ENCODE results near the gene HMGN1.
"Not testable (repeated sequence)": the region's sequence is repeated elsewhere in the genome, so short reads cannot be mapped to it uniquely, and the experiment has no call there.

Gene HMGN1

DNA sequence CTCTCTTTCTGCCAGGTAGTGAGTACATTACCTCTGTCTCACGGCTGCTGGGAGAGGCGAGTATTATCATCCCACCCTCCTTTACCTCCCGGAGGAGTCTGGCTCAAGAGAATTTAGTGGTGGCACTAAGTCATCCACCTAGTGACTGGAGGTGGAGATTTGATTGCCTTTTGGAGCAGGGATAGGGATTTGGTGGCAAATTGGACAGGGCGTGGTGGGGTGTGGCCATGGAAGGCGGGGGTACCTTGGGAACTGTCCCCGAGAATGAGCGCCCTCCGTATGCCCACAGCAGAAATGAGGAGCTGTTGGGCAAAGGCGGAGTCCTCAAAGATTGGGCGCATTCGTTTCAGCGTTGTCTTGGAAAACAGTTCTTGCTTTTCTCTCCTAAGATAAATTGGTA lies 32.1 kb upstream of the HMGN1 start:
- Mint-ChIP-seq H3K9me3 (no peaks in the 10 kb centered on the region), H3K27ac (no peak overlapping the region), H3K36me3 (peaks cover 0 to 4% of the 10 kb centered on the region in 2 donors), H3K27me3 (peaks cover 7 to 9% of the 10 kb centered on the region in 2 donors), H3K4me3 (peak overlapping the region; percentile 95 to 96), H3K4me1 (peaks cover 5 to 26% of the 10 kb centered on the region in 2 donors)
- ATAC-seq (replicated peaks) (no peak), DNase-seq (no peak)

DNA sequence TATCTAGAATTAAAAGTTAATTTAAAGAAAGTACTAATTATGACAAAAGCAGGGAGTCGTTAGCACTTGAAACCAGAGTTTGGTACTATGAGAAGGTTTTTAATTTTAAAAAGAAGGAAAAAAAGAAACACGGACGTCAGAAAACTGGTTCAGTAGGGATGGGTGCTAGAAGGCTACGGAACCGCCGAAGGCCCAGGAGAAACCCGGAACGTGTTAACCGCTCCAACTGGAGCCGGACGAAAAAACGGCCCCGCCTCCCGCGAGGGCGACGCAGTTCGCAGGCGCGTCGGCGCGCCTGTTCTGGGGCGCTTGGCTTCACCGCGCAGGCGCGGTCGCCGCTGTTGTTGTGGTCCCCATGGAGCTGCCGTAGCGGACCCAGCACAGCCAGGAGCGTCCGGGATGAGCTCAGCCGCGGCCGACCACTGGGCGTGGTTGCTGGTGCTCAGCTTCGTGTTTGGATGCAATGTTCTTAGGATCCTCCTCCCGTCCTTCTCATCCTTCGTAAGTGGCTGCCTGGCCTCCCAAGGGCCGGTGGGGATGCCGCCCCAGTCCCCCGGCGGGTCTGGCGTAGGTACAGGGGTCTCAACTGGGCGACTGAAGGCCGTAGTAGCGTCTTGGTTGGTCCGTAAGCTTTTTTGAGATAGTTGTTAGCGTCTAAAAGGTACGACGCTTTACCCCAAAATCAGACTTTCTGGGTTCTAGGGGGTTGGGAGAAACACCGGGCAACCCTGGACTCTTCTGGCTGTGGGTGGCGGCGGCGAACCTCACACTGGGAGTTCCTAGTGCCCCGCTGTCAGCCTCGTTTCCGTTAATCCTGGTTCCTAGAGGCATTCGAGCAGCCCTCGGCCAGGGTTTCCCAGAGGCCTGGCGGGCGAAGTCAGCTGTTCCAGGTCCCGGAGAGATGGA lies 31.4 kb upstream of the HMGN1 start:
- peaks cover 7 to 9% of the 10 kb centered on the region in 2 donors for H3K27me3 Mint-ChIP-seq
- DNase-seq (peak; percentile 88), ATAC-seq (replicated peaks) (peak; percentile 99 to 100)
- H3K9me3 Mint-ChIP-seq: no peaks in the 10 kb centered on the region
- peaks cover 0 to 4% of the 10 kb centered on the region in 2 donors for H3K36me3 Mint-ChIP-seq
- peak overlapping the region; percentile 95 to 96 for H3K4me3 Mint-ChIP-seq
- peak overlapping the region; percentile 94 for H3K27ac Mint-ChIP-seq
- H3K4me1 Mint-ChIP-seq: peaks cover 5 to 21% of the 10 kb centered on the region in 2 donors

DNA sequence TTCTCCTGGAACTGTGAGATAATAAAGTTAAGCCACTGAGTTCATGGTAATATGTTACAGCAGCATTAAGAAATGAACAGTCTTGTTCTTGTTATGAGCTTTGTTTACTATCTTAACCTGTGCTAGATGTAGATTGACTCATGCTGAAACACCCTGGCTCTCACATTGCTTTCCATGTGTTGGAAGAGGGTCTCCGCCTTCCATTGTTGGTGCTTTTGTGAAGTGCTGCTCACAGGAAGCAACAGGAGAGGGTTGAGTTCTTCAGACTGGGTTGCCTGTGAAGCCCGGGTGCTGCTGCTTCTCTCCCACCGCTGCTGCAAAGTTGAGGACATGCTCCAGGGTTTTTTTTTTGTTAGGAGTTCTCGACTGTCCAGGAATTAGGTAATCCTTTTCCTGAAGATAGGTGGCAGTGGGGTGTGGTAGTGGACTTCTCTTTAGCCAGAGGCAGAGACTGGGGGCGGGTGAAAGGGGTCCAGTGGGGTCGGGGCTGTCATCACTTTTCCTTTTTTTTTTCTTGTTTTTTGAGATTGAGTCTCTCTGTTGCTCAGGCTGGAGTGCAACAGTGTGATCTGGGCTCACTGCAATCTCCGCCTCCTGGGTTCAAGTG lies 28.7 kb upstream of the HMGN1 start:
- peaks cover 11 to 27% of the 10 kb centered on the region in 2 donors for H3K4me1 Mint-ChIP-seq
- H3K4me3 Mint-ChIP-seq: no peak overlapping the region
- no peak for DNase-seq
- H3K36me3 Mint-ChIP-seq: peaks cover 0 to 4% of the 10 kb centered on the region in 2 donors
- ATAC-seq (replicated peaks): no peak
- no peak overlapping the region for H3K27ac Mint-ChIP-seq
- H3K9me3 Mint-ChIP-seq: no peaks in the 10 kb centered on the region
- H3K27me3 Mint-ChIP-seq: peaks cover 7 to 9% of the 10 kb centered on the region in 2 donors

GRCh38 chr21:39375446-39375845 lies 26.6 kb upstream of the HMGN1 start:
- Mint-ChIP-seq H3K27ac (no peak overlapping the region), H3K4me1 (peaks cover 6 to 11% of the 10 kb centered on the region in 2 donors), H3K4me3 (no peak overlapping the region), H3K9me3 (no peaks in the 10 kb centered on the region), H3K27me3 (peaks cover 9 to 10% of the 10 kb centered on the region in 2 donors), H3K36me3 (no peaks in the 10 kb centered on the region)
- DNase-seq: no peak
- no peak for ATAC-seq (replicated peaks)

- H3K4me1 Mint-ChIP-seq: peaks cover 6 to 14% of the 10 kb centered on the region in 2 donors
- no peak for ATAC-seq (replicated peaks)
- peaks cover 11 to 20% of the 10 kb centered on the region in 2 donors for H3K27me3 Mint-ChIP-seq
- H3K9me3 Mint-ChIP-seq: no peaks in the 10 kb centered on the region
- no peak overlapping the region for H3K27ac Mint-ChIP-seq
- H3K4me3 Mint-ChIP-seq: no peak overlapping the region
- no peak for DNase-seq
- no peaks in the 10 kb centered on the region for H3K36me3 Mint-ChIP-seq
Measured at GRCh38 chr21:39374046-39374445, 25.2 kb upstream of the HMGN1 start.

DNA sequence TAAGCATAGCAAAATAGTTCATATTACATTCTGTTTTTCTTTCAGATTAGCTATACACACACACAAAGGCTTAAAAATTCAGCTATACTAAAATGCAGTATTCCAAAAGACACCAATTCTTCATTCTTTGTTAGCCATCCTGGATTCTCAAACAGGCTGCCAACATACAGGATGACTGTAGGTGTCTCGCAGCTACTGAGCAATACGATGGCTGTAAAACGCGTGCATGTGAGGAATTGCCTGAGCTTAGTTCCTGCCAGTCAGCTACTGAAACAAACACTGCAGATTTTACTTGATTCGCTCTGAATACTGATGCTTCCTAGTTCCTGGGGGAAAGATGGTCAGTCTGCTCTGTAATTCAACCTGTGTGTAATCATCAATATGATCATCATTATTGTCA lies 24.7 kb upstream of the HMGN1 start:
- Mint-ChIP-seq H3K4me1 (peaks cover 6 to 14% of the 10 kb centered on the region in 2 donors), H3K9me3 (no peaks in the 10 kb centered on the region), H3K27ac (no peak overlapping the region), H3K4me3 (no peak overlapping the region), H3K36me3 (no peaks in the 10 kb centered on the region), H3K27me3 (peaks cover 11 to 18% of the 10 kb centered on the region in 2 donors)
- no peak for DNase-seq
- ATAC-seq (replicated peaks): peak; percentile 56 to 58

DNA sequence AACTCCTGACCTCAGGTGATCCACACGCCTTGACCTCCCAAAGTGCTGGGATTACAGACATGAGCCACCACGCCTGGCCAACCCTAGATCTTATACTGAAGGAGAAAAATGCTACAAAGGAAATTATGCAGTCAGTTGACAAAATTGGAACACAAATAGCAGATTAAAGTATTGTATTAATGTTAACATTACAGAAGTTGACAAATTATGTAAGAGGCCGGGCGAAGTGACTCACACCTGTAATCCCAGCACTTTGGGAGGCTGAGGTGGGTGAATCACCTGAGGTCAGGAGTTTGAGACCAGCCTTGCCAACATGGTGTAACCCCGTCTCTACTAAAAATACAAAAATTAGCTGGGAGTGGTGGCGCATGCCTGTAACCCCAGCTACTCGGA lies 21.0 kb upstream of the HMGN1 start:
- H3K27ac Mint-ChIP-seq; H3K4me3 Mint-ChIP-seq; H3K36me3 Mint-ChIP-seq; H3K9me3 Mint-ChIP-seq; DNase-seq; ATAC-seq (replicated peaks): not testable (repeated sequence)
- Mint-ChIP-seq H3K27me3 (peaks cover 9 to 11% of the 10 kb centered on the region in 2 donors), H3K4me1 (peaks cover 6 to 14% of the 10 kb centered on the region in 2 donors)

GRCh38 chr21:39367783-39368182 lies 18.9 kb upstream of the HMGN1 start:
- Mint-ChIP-seq H3K36me3 (no peaks in the 10 kb centered on the region), H3K9me3 (no peaks in the 10 kb centered on the region), H3K27me3 (peaks cover 9 to 11% of the 10 kb centered on the region in 2 donors), H3K4me1 (peaks cover 0 to 6% of the 10 kb centered on the region in 2 donors), H3K27ac (no peak overlapping the region), H3K4me3 (no peak overlapping the region)
- DNase-seq (no peak), ATAC-seq (replicated peaks) (no peak)

DNA sequence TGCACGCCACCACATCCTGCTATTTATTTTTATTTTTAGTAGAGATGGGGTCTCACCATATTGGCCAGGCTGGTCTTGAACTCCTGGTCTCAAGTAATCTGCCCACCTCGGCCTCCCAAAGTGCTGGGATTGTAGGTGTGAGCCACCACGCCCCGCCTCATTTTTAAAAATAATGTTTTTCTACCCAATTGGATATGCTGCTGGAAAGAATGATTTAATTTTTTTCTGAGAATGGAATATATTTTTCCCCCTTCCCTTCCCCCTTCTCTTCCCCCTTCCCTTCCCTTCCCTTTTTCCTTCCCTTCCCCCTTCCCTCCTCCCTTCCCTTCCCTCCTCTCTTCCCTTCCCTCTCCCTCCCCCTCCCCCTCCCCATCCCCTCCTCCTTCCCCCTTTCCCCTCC lies 17.7 kb upstream of the HMGN1 start:
- DNase-seq: no peak
- Mint-ChIP-seq H3K36me3 (no peaks in the 10 kb centered on the region), H3K4me3 (no peak overlapping the region), H3K27ac (no peak overlapping the region), H3K4me1 (peaks cover 0 to 6% of the 10 kb centered on the region in 2 donors), H3K9me3 (no peaks in the 10 kb centered on the region), H3K27me3 (peaks cover 18 to 21% of the 10 kb centered on the region in 2 donors)
- ATAC-seq (replicated peaks): no peak

DNA sequence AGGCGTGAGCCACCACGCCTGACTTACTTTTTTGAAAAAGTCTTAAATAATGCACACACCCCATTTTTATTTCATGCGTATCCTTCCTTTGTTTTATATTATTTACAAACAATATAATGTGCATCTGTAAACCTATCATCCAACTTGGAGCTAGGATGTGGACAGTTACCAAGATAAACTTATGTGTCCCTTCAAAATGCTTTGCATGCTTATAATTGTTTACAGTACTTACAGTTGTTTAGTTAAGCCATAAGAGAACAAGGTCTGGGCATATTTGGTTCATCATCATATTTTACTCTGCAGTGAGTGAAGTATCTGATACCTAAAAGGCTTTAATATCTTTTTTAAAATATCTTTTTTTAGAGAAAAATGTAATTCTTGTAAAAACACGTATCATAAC lies 16.1 kb upstream of the HMGN1 start:
- Mint-ChIP-seq H3K27ac (no peak overlapping the region), H3K4me3 (no peak overlapping the region), H3K9me3 (no peaks in the 10 kb centered on the region), H3K27me3 (peaks cover 20 to 30% of the 10 kb centered on the region in 2 donors), H3K4me1 (no peaks in the 10 kb centered on the region), H3K36me3 (no peaks in the 10 kb centered on the region)
- DNase-seq (no peak), ATAC-seq (replicated peaks) (no peak)

DNA sequence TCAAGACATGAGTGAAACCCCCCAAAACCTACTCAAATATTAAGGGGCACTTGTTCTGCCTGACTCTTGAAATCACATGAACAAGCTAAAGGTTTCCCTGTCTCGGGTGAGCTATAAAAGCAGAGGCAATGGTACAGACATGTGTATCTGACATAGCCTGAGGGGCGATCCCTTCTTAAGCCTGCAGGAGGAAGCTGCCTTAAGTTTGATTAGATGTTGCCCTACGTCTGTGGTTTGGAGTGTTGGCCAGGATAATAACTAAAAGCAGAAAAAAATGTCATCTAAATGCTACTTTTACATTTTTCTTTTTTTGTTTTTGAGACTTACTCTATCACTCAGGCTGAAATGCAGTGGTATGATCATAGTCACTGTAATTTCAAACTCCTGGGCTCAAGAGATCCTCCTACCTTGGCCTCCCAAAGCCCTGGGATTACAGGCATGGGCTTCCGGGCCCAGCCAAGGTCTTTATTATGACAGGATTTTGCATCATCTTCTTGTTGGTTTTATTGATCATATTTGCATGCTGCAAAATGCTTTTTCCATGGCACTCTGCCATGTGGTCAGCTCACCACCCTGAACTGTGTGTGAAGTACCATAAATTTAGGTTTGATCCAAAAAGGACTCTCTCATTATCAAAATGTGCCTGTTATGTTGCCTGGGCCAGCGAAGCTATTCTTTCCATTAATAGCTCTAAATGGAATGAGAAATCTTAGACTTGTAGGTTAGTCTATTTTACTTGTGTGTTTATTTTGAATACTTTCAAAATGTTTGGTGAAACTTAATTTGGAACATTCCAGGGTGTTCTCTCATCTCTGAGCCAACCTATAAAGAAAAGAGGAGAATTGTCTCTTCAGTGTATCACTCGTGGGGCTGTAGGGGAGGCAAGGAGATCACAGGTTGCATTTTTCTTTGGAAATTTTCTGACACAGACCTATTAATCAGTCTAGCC lies 15.0 kb upstream of the HMGN1 start:
- H3K4me1 Mint-ChIP-seq: no peaks in the 10 kb centered on the region
- no peak for ATAC-seq (replicated peaks)
- no peaks in the 10 kb centered on the region for H3K9me3 Mint-ChIP-seq
- no peak overlapping the region for H3K4me3 Mint-ChIP-seq
- H3K27ac Mint-ChIP-seq: no peak overlapping the region
- DNase-seq: no peak
- no peaks in the 10 kb centered on the region for H3K36me3 Mint-ChIP-seq
- peaks cover 20 to 26% of the 10 kb centered on the region in 2 donors for H3K27me3 Mint-ChIP-seq

GRCh38 chr21:39362733-39363132 lies 13.8 kb upstream of the HMGN1 start:
- Mint-ChIP-seq H3K9me3 (no peaks in the 10 kb centered on the region), H3K36me3 (no peaks in the 10 kb centered on the region), H3K4me3 (no peak overlapping the region), H3K4me1 (no peaks in the 10 kb centered on the region), H3K27me3 (peaks cover 17 to 26% of the 10 kb centered on the region in 2 donors), H3K27ac (no peak overlapping the region)
- ATAC-seq (replicated peaks): no peak
- no peak for DNase-seq

GRCh38 chr21:39359382-39359781 lies 10.5 kb upstream of the HMGN1 start:
- ATAC-seq (replicated peaks) (no peak), DNase-seq (no peak)
- no peak overlapping the region for H3K4me3 Mint-ChIP-seq
- no peaks in the 10 kb centered on the region for H3K4me1 Mint-ChIP-seq
- H3K27me3 Mint-ChIP-seq: peaks cover 24 to 38% of the 10 kb centered on the region in 2 donors
- no peaks in the 10 kb centered on the region for H3K9me3 Mint-ChIP-seq
- H3K27ac Mint-ChIP-seq: no peak overlapping the region
- H3K36me3 Mint-ChIP-seq: no peaks in the 10 kb centered on the region

GRCh38 chr21:39353295-39353694 lies 4.4 kb upstream of the HMGN1 start:
- no peak for DNase-seq
- H3K4me3 Mint-ChIP-seq: no peak overlapping the region

More at GRCh38 chr21:39353295-39353694, 4.4 kb upstream of the HMGN1 start:
- Mint-ChIP-seq H3K27me3 (peaks cover 13 to 17% of the 10 kb centered on the region in 2 donors), H3K4me1 (peaks cover 6 to 14% of the 10 kb centered on the region in 2 donors), H3K27ac (no peak overlapping the region), H3K36me3 (peaks cover 0 to 1% of the 10 kb centered on the region in 2 donors), H3K9me3 (no peaks in the 10 kb centered on the region)
- no peak for ATAC-seq (replicated peaks)
